IMR-90 (cell line): ENCODE measurements around the gene TMEM41A. TPM values are rescaled to one million over a fixed set of nuclear protein-coding genes. Genes with fewer than 3 reads are reported as not detected.
"Not testable (repeated sequence)": the region's sequence is repeated elsewhere in the genome, so short reads cannot be mapped to it uniquely, and the experiment has no call there.

Experiments used
- ATAC-seq: fragments of 200-7000 bp; cut with Tn5 transposase; 2 replicates; pipeline ENCODE4 v1.9.1; 2020; ENCODE audit warnings: low read depth, mild to moderate bottlenecking, moderate library complexity
- BruUV-seq: library from RNA; stranded (reverse); fragments of 400-500 nt; replicated peaks from 2 replicates; lab custom pipeline; 2021; lab: Mats Ljungman, UMichigan
- CTCF ChIA-PET: fragments of 300-600 bp; formaldehyde crosslinking; extraction: SDS; loops from one replicate; lab custom pipeline; 2021; ENCODE audit warnings: antibody characterized with exemption; lab: Yijun Ruan, JAX
- POLR2A ChIA-PET: fragments of 300-600 bp; sonication (Branson Sonifier 250); formaldehyde crosslinking; loops from one replicate; lab custom pipeline; 2022; ENCODE audit warnings: antibody characterized with exemption; ENCODE audit not compliant: unreplicated experiment; lab: Charles Lee
- DNase-seq: peaks from one replicate; pipeline ENCODE4 v3.0.0; 2013
- H2AFZ ChIP-seq: replicated peaks from 2 replicates; pipeline ENCODE3; 2013; ENCODE audit warnings: low read length, mild to moderate bottlenecking; ENCODE audit not compliant: poor library complexity
- H2AK5ac ChIP-seq: 2 replicates; pipeline ENCODE4 v1.6.1; 2013; ENCODE audit warnings: low read depth, low read length, inconsistent platforms
- H2AK9ac ChIP-seq: replicated peaks from 2 replicates; pipeline ENCODE3; 2013; ENCODE audit warnings: mild to moderate bottlenecking, low read depth, low read length, moderate library complexity; ENCODE audit not compliant: poor library complexity
- H2BK120ac ChIP-seq: 2 replicates; pipeline ENCODE4 v1.6.1; 2013; ENCODE audit warnings: low read depth, low read length, inconsistent platforms
- H2BK15ac ChIP-seq: 3 replicates; pipeline ENCODE4 v1.6.1; 2013; ENCODE audit warnings: low read depth, low read length, inconsistent platforms
- H2BK20ac ChIP-seq: 2 replicates; pipeline ENCODE4 v1.6.1; 2013; ENCODE audit warnings: low read depth, mild to moderate bottlenecking, inconsistent platforms, low read length, moderate library complexity
- H2BK5ac ChIP-seq: 2 replicates; pipeline ENCODE4 v1.6.1; 2013; ENCODE audit warnings: mild to moderate bottlenecking, low read depth, low read length, inconsistent platforms; ENCODE audit not compliant: poor library complexity, severe bottlenecking
- H3K14ac ChIP-seq: replicated peaks from 2 replicates; pipeline ENCODE4 v1.6.1; 2013; ENCODE audit warnings: low read depth, low read length, inconsistent platforms
- H3K18ac ChIP-seq: 2 replicates; pipeline ENCODE4 v1.6.1; 2013; ENCODE audit warnings: low read depth, low read length, control low read depth
- H3K23ac ChIP-seq: 2 replicates; pipeline ENCODE4 v1.6.1; 2013; ENCODE audit warnings: low read depth, low read length, inconsistent platforms
- H3K27ac ChIP-seq: 2 replicates; pipeline ENCODE4 v1.5.1; 2013; ENCODE audit warnings: mild to moderate bottlenecking, control low read depth, low read length; ENCODE audit not compliant: insufficient read depth
- H3K27me3 ChIP-seq: 2 replicates; pipeline ENCODE4 v1.6.1; 2013; ENCODE audit warnings: low read length; ENCODE audit not compliant: control insufficient read depth, insufficient read depth
- H3K36me3 ChIP-seq: 2 replicates; pipeline ENCODE4 v1.6.1; 2013; ENCODE audit warnings: low read length, mixed read lengths; ENCODE audit not compliant: control insufficient read depth, insufficient read depth
- H3K4ac ChIP-seq: 2 replicates; pipeline ENCODE4 v1.6.1; 2013; ENCODE audit warnings: low read depth, low read length, inconsistent platforms
- H3K4me1 ChIP-seq: 2 replicates; pipeline ENCODE4 v1.6.1; 2013; ENCODE audit warnings: low read length, mixed read lengths; ENCODE audit not compliant: control insufficient read depth, insufficient read depth
- H3K4me2 ChIP-seq: 2 replicates; pipeline ENCODE4 v1.6.1; 2013; ENCODE audit warnings: low read depth, mild to moderate bottlenecking, control low read depth, low read length, moderate library complexity
- H3K4me3 ChIP-seq: 2 replicates; pipeline ENCODE4 v1.5.1; 2013; ENCODE audit warnings: low read depth, mild to moderate bottlenecking, control low read depth, low read length, moderate library complexity; ENCODE audit not compliant: insufficient read depth
- H3K56ac ChIP-seq: 2 replicates; pipeline ENCODE4 v1.6.1; 2013; ENCODE audit warnings: low read length, inconsistent platforms; ENCODE audit not compliant: insufficient read depth; ENCODE audit errors: extremely low read depth
- H3K79me1 ChIP-seq, 2 experiments: 2 replicates each; pipeline ENCODE4 v1.6.1; 2013; ENCODE audit warnings: low read length in 2 of 2, inconsistent platforms in 1 of 2, low read depth in 1 of 2
- H3K9ac ChIP-seq: 2 replicates; pipeline ENCODE4 v1.6.1; 2013; ENCODE audit warnings: low read depth, low read length, control low read depth
- H3K9me1 ChIP-seq: 2 replicates; pipeline ENCODE4 v1.6.1; 2013; ENCODE audit warnings: low read length, inconsistent platforms; ENCODE audit not compliant: insufficient read depth
- H3K9me3 ChIP-seq: 2 replicates; pipeline ENCODE4 v1.6.1; 2013; ENCODE audit warnings: low read length; ENCODE audit not compliant: control insufficient read depth, insufficient read depth
- H4K20me1 ChIP-seq: 2 replicates; pipeline ENCODE4 v1.6.1; 2013; ENCODE audit warnings: low read length, inconsistent platforms; ENCODE audit not compliant: insufficient read depth
- H4K5ac ChIP-seq: 2 replicates; pipeline ENCODE4 v1.6.1; 2013; ENCODE audit warnings: mild to moderate bottlenecking, low read depth, low read length, control low read depth
- H4K8ac ChIP-seq, 2 experiments: 2 replicates each; pipeline ENCODE4 v1.6.1; 2013; ENCODE audit warnings: low read depth in 2 of 2, low read length in 2 of 2, control low read depth in 1 of 2, inconsistent platforms in 1 of 2
- H4K91ac ChIP-seq: 2 replicates; pipeline ENCODE4 v1.6.1; 2013; ENCODE audit warnings: low read depth, low read length, inconsistent platforms; ENCODE audit not compliant: insufficient read depth
- WGBS, 2 experiments: methylation state at CpG; one replicate each; pipeline versions ENCODE4 v1.1.5 to v1.1.7; 2013; ENCODE audit warnings: missing lambda C conversion rate in 2 of 2; ENCODE audit not compliant: insufficient read length in 1 of 2; ENCODE audit errors: extremely low coverage in 2 of 2; 5-methylcytosine and 5-hydroxymethylcytosine counted together
- dilution Hi-C: fragments of 300-500 bp; cut with HindIII; formaldehyde crosslinking; loops from one replicate; pipeline ENCODE4 v1.14.3; 2018; ENCODE audit warnings: low sequenced_read_pairs; ENCODE audit not compliant: unreplicated experiment
- in situ Hi-C: fragments of 300-500 bp; cut with MboI; formaldehyde crosslinking; loops from 3 replicates; pipeline ENCODE4 v1.14.3; 2019; ENCODE audit warnings: low sequenced_read_pairs, inconsistent platforms, mixed read lengths
- intact Hi-C: fragments of 100-400 bp; cut with micrococcal nuclease; formaldehyde crosslinking; loops from 2 replicates; pipeline ENCODE4 v1.10.0; 2022
- polyA plus RNA-seq, 3 experiments: library from polyadenylated mRNA; depleted of rRNA; stranded (reverse); fragments of >200 nt; gene quantifications; 2 replicates each; pipeline ENCODE4 v1.2.3, GENCODE V29; 2012; ENCODE audit warnings: low replicate concordance in 1 of 3
- total RNA-seq: library from RNA; depleted of rRNA; stranded (reverse); fragments of >200 nt; gene quantifications from 2 replicates; pipeline ENCODE4 v1.2.3, GENCODE V29; 2012

Gene TMEM41A
- total and polyA plus RNA-seq, 2 of the 4 experiments (the other 2 are of a cell fraction) = 10.6 to 12.5 TPM

DNA sequence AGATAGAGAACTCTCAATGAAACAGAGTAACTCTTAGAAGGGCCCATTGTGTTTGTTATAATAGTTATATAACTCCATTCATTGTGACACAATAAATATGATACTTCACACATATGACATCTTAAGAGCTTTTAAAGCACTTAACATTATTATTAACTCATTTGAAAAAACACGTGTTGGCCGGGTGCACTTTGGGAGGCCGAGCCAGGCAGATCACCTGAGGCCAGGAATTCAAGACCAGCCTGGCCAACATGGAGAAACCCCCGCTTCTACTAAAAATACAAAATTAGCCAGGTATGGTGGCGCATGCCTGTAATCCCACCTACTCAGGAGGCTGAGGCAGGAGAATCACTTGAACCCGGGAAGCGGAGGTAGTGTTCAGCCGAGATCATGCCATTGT, 47.4 kb downstream of the TMEM41A start:
- H3K4me2 ChIP-seq, H3K9me3 ChIP-seq, in situ Hi-C loops, dilution Hi-C loops, H4K91ac ChIP-seq, H3K18ac ChIP-seq, intact Hi-C loops, H2AK5ac ChIP-seq, H2BK5ac ChIP-seq, H3K79me1 ChIP-seq, POLR2A ChIA-PET, DNase-seq, H3K14ac ChIP-seq, H3K23ac ChIP-seq, H3K9me1 ChIP-seq, H4K5ac ChIP-seq, ATAC-seq, H3K27me3 ChIP-seq, H4K8ac ChIP-seq, H3K36me3 ChIP-seq, BruUV-seq, H3K56ac ChIP-seq, H2AK9ac ChIP-seq, H2AFZ ChIP-seq, H3K4me1 ChIP-seq, H3K4me3 ChIP-seq, H2BK15ac ChIP-seq, H3K9ac ChIP-seq, H2BK120ac ChIP-seq, H4K20me1 ChIP-seq, H2BK20ac ChIP-seq, H3K4ac ChIP-seq, H3K27ac ChIP-seq: not testable (repeated sequence)
- CTCF ChIA-PET = interaction anchor here (1.4 kb wide), 1 partner anchor 9 kb away, joined by 3 read pairs; no protein-coding TSS in a partner anchor
- WGBS, 2 experiments = 100% methylated on average over 1 of the region's 8 CpGs; no CpG with 5 or more reads in 1 of the 2 experiments
